ENCODE measurements around the gene LRRC56.

LRRC56 gene

GRCh38 chr11:598005-598680 lies 60.8 kb downstream of the LRRC56 start:
- no peak overlapping the region for H3K4me3 ChIP-seq (ENCODE audit: low read depth, low read length)
- TF ChIP-seq, protein P1, sequence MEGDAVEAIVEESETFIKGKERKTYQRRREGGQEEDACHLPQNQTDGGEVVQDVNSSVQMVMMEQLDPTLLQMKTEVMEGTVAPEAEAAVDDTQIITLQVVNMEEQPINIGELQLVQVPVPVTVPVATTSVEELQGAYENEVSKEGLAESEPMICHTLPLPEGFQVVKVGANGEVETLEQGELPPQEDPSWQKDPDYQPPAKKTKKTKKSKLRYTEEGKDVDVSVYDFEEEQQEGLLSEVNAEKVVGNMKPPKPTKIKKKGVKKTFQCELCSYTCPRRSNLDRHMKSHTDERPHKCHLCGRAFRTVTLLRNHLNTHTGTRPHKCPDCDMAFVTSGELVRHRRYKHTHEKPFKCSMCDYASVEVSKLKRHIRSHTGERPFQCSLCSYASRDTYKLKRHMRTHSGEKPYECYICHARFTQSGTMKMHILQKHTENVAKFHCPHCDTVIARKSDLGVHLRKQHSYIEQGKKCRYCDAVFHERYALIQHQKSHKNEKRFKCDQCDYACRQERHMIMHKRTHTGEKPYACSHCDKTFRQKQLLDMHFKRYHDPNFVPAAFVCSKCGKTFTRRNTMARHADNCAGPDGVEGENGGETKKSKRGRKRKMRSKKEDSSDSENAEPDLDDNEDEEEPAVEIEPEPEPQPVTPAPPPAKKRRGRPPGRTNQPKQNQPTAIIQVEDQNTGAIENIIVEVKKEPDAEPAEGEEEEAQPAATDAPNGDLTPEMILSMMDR (conservative IDR thresholded peaks at IDR 0.05; ENCODE audit: low read depth, low read length) = no peak

GRCh38 chr11:601573-602245 lies 64.4 kb downstream of the LRRC56 start:
- no peak for DNase-seq (ENCODE audit: low read depth)
- no peak overlapping the region for H3K4me3 ChIP-seq (ENCODE audit: low read depth, low read length)
- TF ChIP-seq, protein P1 (conservative IDR thresholded peaks at IDR 0.05; ENCODE audit: low read depth, low read length) = no peak

More at GRCh38 chr11:598005-598680, 60.8 kb downstream of the LRRC56 start:
- DNase-seq (ENCODE audit: low read depth) = no peak

- no peak for DNase-seq (ENCODE audit: low read depth)
- no peak overlapping the region for H3K4me3 ChIP-seq (ENCODE audit: low read depth, low read length)
- TF ChIP-seq, protein P1 (conservative IDR thresholded peaks at IDR 0.05; ENCODE audit: low read depth, low read length) = no peak
Measured at GRCh38 chr11:603154-603553, 65.8 kb downstream of the LRRC56 start.
